GM12892 (cell line): Measurements from ENCODE around the gene CYTH2.

Source experiments
- POLR2A ChIP-seq: IDR thresholded peaks from 2 replicates; pipeline ENCODE4 v1.6.1; 2011; ENCODE audit warnings: low read depth, low read length, control low read depth
- POLR2AphosphoS5 ChIP-seq: IDR thresholded peaks from 2 replicates; pipeline ENCODE4 v1.6.1; 2011; ENCODE audit warnings: low read depth, low read length, control low read depth

DNA sequence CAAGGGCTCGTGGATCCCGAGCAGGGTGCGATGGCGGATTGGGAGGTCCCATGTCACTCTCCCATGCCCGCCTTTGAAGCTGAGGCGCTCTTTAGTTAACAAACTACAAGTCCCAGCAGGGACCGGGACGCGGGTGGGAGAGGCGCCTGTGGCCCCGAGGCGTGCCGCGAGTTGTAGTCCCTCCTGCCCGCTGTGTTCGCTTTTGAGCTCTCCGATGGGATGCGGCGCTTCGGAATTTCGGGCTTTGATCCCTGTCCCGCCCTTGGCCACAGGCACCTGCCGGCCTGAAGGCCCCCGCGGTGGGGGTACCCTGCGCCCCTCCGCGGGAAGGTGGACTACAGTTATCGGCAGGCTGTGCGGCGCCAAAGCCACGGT lies 11.0 kb downstream of the CYTH2 start:
- TF ChIP-seq POLR2A (no peak), POLR2AphosphoS5 (no peak; the same call in 1 of the 2 replicates)
